Uterus (tissue), 2 donors: ENCODE results near the gene ZSWIM5.

Experiments
- POLR2A ChIP-seq, 2 donors: fragments of 450-650 bp; IDR thresholded peaks; one replicate each; pipeline ENCODE4 v1.6.1; 2016; ENCODE audit warnings: antibody characterized with exemption in 2 of 2, mild to moderate bottlenecking in 1 of 2, moderate library complexity in 1 of 2
- TF ChIP-seq, protein P1 (sequence below), 4 experiments: fragments of 200-600 bp in 2 of 4; fragments of 450-650 bp in 2 of 4; sonication (generic) in 2 of 4; IDR thresholded peaks; one replicate each; pipeline ENCODE4 v1.5.1; 2016 to 2019; ENCODE audit warnings: antibody characterized with exemption in 4 of 4, mild to moderate bottlenecking in 2 of 4, moderate library complexity in 1 of 4

DNA sequence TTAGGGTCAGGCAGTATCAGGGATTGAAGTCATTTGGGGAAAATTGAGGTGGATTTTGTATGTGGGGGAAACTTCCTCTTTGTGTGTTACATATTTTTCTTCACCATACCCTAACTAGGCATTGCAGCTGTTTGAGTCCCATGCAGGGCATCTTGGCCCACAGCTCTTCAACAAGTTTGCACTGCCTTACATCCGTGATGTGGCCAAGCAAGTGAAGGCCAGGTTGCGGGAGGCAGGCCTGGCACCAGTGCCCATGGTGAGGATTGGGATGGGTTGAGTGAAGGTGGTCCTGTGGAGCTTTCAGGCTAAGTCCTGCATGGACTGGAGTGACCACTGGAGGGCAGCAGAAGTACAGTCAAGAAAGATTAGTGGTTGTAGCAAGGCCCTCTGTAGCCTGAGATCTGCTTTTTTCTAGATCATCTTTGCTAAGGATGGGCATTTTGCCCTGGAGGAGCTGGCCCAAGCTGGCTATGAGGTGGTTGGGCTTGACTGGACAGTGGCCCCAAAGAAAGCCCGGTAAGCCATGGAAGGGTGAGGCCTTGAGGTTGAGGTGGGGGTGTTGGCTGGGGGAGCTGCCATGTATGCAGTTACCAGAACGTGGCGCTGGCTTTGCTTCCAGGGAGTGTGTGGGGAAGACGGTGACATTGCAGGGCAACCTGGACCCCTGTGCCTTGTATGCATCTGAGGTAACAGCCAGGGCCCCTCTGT is 191.9 kb downstream of the ZSWIM5 start:
- TF ChIP-seq, protein P1, sequence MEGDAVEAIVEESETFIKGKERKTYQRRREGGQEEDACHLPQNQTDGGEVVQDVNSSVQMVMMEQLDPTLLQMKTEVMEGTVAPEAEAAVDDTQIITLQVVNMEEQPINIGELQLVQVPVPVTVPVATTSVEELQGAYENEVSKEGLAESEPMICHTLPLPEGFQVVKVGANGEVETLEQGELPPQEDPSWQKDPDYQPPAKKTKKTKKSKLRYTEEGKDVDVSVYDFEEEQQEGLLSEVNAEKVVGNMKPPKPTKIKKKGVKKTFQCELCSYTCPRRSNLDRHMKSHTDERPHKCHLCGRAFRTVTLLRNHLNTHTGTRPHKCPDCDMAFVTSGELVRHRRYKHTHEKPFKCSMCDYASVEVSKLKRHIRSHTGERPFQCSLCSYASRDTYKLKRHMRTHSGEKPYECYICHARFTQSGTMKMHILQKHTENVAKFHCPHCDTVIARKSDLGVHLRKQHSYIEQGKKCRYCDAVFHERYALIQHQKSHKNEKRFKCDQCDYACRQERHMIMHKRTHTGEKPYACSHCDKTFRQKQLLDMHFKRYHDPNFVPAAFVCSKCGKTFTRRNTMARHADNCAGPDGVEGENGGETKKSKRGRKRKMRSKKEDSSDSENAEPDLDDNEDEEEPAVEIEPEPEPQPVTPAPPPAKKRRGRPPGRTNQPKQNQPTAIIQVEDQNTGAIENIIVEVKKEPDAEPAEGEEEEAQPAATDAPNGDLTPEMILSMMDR (IDR thresholded peaks at IDR 0.05), result peak; percentile 88 to 92 (median 92)
- TF ChIP-seq POLR2A (IDR thresholded peaks at IDR 0.05), result no peak
